ENCODE measurements around the gene ROBO2. TPM values are rescaled to one million over a fixed set of nuclear protein-coding genes. Genes with fewer than 3 reads are reported as not detected.

ROBO2 gene
- total RNA-seq, 2 donors from 2014 or later: not detected

GRCh38 chr3:77682162-77682561 is 642.3 kb downstream of the ROBO2 start:
- DNase-seq: no peak
- H3K36me3 Mint-ChIP-seq (ENCODE audit: insufficient read depth in 2 of 2): peaks cover 0 to 4% of the 10 kb centered on the region in 2 donors
- H3K4me1 Mint-ChIP-seq (ENCODE audit: low read depth): no peaks in the 10 kb centered on the region
- ATAC-seq (replicated peaks in 1 of 2): no peak
- no peak overlapping the region for H3K4me3 Mint-ChIP-seq
- no peaks in the 10 kb centered on the region for H3K27me3 Mint-ChIP-seq (ENCODE audit: low read depth)
- H3K9me3 Mint-ChIP-seq: peaks cover 8 to 14% of the 10 kb centered on the region in 2 donors
- no peak overlapping the region for H3K27ac Mint-ChIP-seq

- Mint-ChIP-seq H3K9me3 (peaks cover 15 to 19% of the 10 kb centered on the region in 2 donors), H3K27ac (no peak overlapping the region), H3K27me3 (ENCODE audit: low read depth) (no peaks in the 10 kb centered on the region), H3K4me3 (no peak overlapping the region), H3K4me1 (ENCODE audit: low read depth) (no peaks in the 10 kb centered on the region), H3K36me3 (ENCODE audit: insufficient read depth in 2 of 2) (peaks cover 0 to 1% of the 10 kb centered on the region in 2 donors)
- ATAC-seq (replicated peaks in 1 of 2) (no peak), DNase-seq (no peak)
Measured at GRCh38 chr3:77684115-77684514, 644.2 kb downstream of the ROBO2 start.

- no peaks in the 10 kb centered on the region for H3K27me3 Mint-ChIP-seq (ENCODE audit: low read depth)
- H3K4me3 Mint-ChIP-seq: no peak overlapping the region
- H3K4me1 Mint-ChIP-seq (ENCODE audit: low read depth): no peaks in the 10 kb centered on the region
- DNase-seq (no peak), ATAC-seq (replicated peaks in 1 of 2) (no peak)
- no peak overlapping the region for H3K27ac Mint-ChIP-seq
- H3K36me3 Mint-ChIP-seq (ENCODE audit: insufficient read depth in 2 of 2): peaks cover 0 to 1% of the 10 kb centered on the region in 2 donors
- peaks cover 15 to 18% of the 10 kb centered on the region in 2 donors for H3K9me3 Mint-ChIP-seq
Measured at GRCh38 chr3:77685713-77686112, 645.8 kb downstream of the ROBO2 start.

GRCh38 chr3:77686560-77686959 is 646.7 kb downstream of the ROBO2 start:
- ATAC-seq (replicated peaks in 1 of 2): no peak
- no peak overlapping the region for H3K27ac Mint-ChIP-seq
- H3K4me1 Mint-ChIP-seq (ENCODE audit: low read depth): no peaks in the 10 kb centered on the region
- H3K4me3 Mint-ChIP-seq: no peak overlapping the region
- H3K36me3 Mint-ChIP-seq (ENCODE audit: insufficient read depth in 2 of 2): peaks cover 0 to 1% of the 10 kb centered on the region in 2 donors
- no peaks in the 10 kb centered on the region for H3K27me3 Mint-ChIP-seq (ENCODE audit: low read depth)
- no peak for DNase-seq
- H3K9me3 Mint-ChIP-seq: peaks cover 16 to 18% of the 10 kb centered on the region in 2 donors

- Mint-ChIP-seq H3K36me3 (ENCODE audit: insufficient read depth in 2 of 2) (peaks cover 0 to 1% of the 10 kb centered on the region in 2 donors), H3K4me3 (no peak overlapping the region), H3K27me3 (ENCODE audit: low read depth) (no peaks in the 10 kb centered on the region), H3K27ac (no peak overlapping the region), H3K4me1 (ENCODE audit: low read depth) (no peaks in the 10 kb centered on the region), H3K9me3 (peaks cover 13 to 15% of the 10 kb centered on the region in 2 donors)
- ATAC-seq (replicated peaks in 1 of 2): no peak
- DNase-seq: no peak
Measured at GRCh38 chr3:77687545-77687944, 647.6 kb downstream of the ROBO2 start.

- Mint-ChIP-seq H3K4me1 (ENCODE audit: low read depth) (no peaks in the 10 kb centered on the region), H3K4me3 (no peak overlapping the region), H3K27ac (no peak overlapping the region), H3K36me3 (ENCODE audit: insufficient read depth in 2 of 2) (no peaks in the 10 kb centered on the region), H3K27me3 (ENCODE audit: low read depth) (no peaks in the 10 kb centered on the region), H3K9me3 (peaks cover 13 to 16% of the 10 kb centered on the region in 2 donors)
- no peak for ATAC-seq (replicated peaks in 1 of 2)
- DNase-seq: no peak
Measured at GRCh38 chr3:77690284-77690845, 650.5 kb downstream of the ROBO2 start.

- H3K9me3 Mint-ChIP-seq: peaks cover 17 to 21% of the 10 kb centered on the region in 2 donors
- H3K27me3 Mint-ChIP-seq (ENCODE audit: low read depth): no peaks in the 10 kb centered on the region
- no peaks in the 10 kb centered on the region for H3K36me3 Mint-ChIP-seq (ENCODE audit: insufficient read depth in 2 of 2)
- ATAC-seq (replicated peaks in 1 of 2): no peak
- DNase-seq: no peak
- no peak overlapping the region for H3K27ac Mint-ChIP-seq
- no peak overlapping the region for H3K4me3 Mint-ChIP-seq
- no peaks in the 10 kb centered on the region for H3K4me1 Mint-ChIP-seq (ENCODE audit: low read depth)
Measured at GRCh38 chr3:77693147-77693546, 653.2 kb downstream of the ROBO2 start.

- H3K9me3 Mint-ChIP-seq: peaks cover 13 to 23% of the 10 kb centered on the region in 2 donors
- DNase-seq: no peak
- no peaks in the 10 kb centered on the region for H3K4me1 Mint-ChIP-seq (ENCODE audit: low read depth)
- no peak overlapping the region for H3K27ac Mint-ChIP-seq
- ATAC-seq (replicated peaks in 1 of 2): no peak
- no peak overlapping the region for H3K4me3 Mint-ChIP-seq
- H3K36me3 Mint-ChIP-seq (ENCODE audit: insufficient read depth in 2 of 2): no peaks in the 10 kb centered on the region
- H3K27me3 Mint-ChIP-seq (ENCODE audit: low read depth): no peaks in the 10 kb centered on the region
Measured at GRCh38 chr3:77699125-77699691, 659.3 kb downstream of the ROBO2 start.

Measured in activated T-cell treated with anti-CD3 and anti-CD28 coated beads, Interleukin-2, amount 50 U/mL, for 72 hours (primary cell).